Endothelial cell of umbilical vein (primary cell): ENCODE measurements around the gene TIRAP. TPM values are rescaled to one million over a fixed set of nuclear protein-coding genes. Genes with fewer than 3 reads are reported as not detected.

Experiments used
- BruUV-seq: library from RNA; stranded (reverse); fragments of 400-500 nt; replicated peaks from 2 replicates; lab custom pipeline; 2021; lab: Mats Ljungman, UMichigan
- CTCF ChIA-PET: fragments of 300-600, 350-600 bp; sonication (Branson Sonifier 250); formaldehyde crosslinking; loops from one replicate; lab custom pipeline; 2021; ENCODE audit warnings: antibody characterized with exemption, inconsistent platforms; lab: Charles Lee
- POLR2A ChIA-PET: fragments of 300-600, 350-600 bp; sonication (Branson Sonifier 250); formaldehyde crosslinking; loops from one replicate; lab custom pipeline; 2021; ENCODE audit warnings: antibody characterized with exemption, inconsistent platforms; lab: Charles Lee
- DNase-seq: peaks from one replicate; pipeline ENCODE4 v3.0.0-alpha.2; 2011; ENCODE audit warnings: low read depth, low spot score
- FAIRE-seq: peaks from 2 replicates; lab custom pipeline; 2011; peaks lifted over from hg19 to GRCh38; lab: Jason Lieb, UNC
- H2AFZ ChIP-seq: 2 replicates; pipeline ENCODE4 v1.6.0; 2012; ENCODE audit warnings: low read depth, low read length, control low read depth, inconsistent platforms
- H3K27ac ChIP-seq: 2 replicates; pipeline ENCODE4 v1.5.1; 2011; ENCODE audit warnings: low read depth, mild to moderate bottlenecking, control low read depth, low read length, moderate library complexity; ENCODE audit not compliant: insufficient read depth
- H3K27me3 ChIP-seq, 2 experiments: 2 replicates each; pipeline versions ENCODE4 v1.6.0 to v1.6.1; 2011; ENCODE audit warnings: low read length in 2 of 2, mixed read lengths in 1 of 2; ENCODE audit not compliant: control insufficient read depth in 2 of 2, insufficient read depth in 2 of 2
- H3K36me3 ChIP-seq, 2 experiments: 2 replicates in 1 of 2; 3 replicates in 1 of 2; pipeline ENCODE4 v1.5.1; 2011; ENCODE audit warnings: low read length in 2 of 2, mild to moderate bottlenecking in 1 of 2, moderate library complexity in 1 of 2; ENCODE audit not compliant: control insufficient read depth in 2 of 2, insufficient read depth in 2 of 2; ENCODE audit errors: extremely low read depth in 1 of 2
- H3K4me1 ChIP-seq: 3 replicates; pipeline ENCODE4 v1.5.1; 2011; ENCODE audit warnings: mild to moderate bottlenecking, low read length; ENCODE audit not compliant: control insufficient read depth, insufficient read depth; ENCODE audit errors: extremely low read depth
- H3K4me2 ChIP-seq: 2 replicates; pipeline ENCODE4 v1.6.1; 2011; ENCODE audit warnings: low read length, control low read depth, mixed read lengths; ENCODE audit not compliant: insufficient read depth
- H3K4me3 ChIP-seq, 3 experiments: fragments of 200-600 bp in 1 of 3; sonication (generic), shearing (Covaris generic) in 1 of 3; replicated peaks in 1 of 3; 2 replicates each; pipeline ENCODE4 v1.5.1; 2011 to 2016; ENCODE audit warnings: control low read depth in 3 of 3, low read length in 3 of 3, mild to moderate bottlenecking in 2 of 3, inconsistent platforms in 1 of 3, low read depth in 1 of 3, moderate library complexity in 1 of 3; ENCODE audit not compliant: insufficient read depth in 1 of 3
- H3K79me2 ChIP-seq: 2 replicates; pipeline ENCODE4 v1.6.0; 2012; ENCODE audit warnings: low read length, inconsistent platforms; ENCODE audit not compliant: control insufficient read depth, insufficient read depth
- H3K9ac ChIP-seq: replicated peaks from 2 replicates; pipeline ENCODE3; 2011; ENCODE audit warnings: low read length, control low read depth; ENCODE audit not compliant: insufficient read depth; ENCODE audit errors: extremely low read depth
- H3K9me1 ChIP-seq: replicated peaks from 3 replicates; pipeline ENCODE4 v1.6.0; 2011; ENCODE audit warnings: mild to moderate bottlenecking, low read length; ENCODE audit not compliant: control insufficient read depth, insufficient read depth; ENCODE audit errors: extremely low read depth
- H3K9me3 ChIP-seq: replicated peaks from 2 replicates; pipeline ENCODE4 v1.5.1; 2012; ENCODE audit warnings: low read length, inconsistent platforms; ENCODE audit not compliant: control insufficient read depth, insufficient read depth
- H4K20me1 ChIP-seq: replicated peaks from 2 replicates; pipeline ENCODE3; 2011; ENCODE audit warnings: mild to moderate bottlenecking, low read length; ENCODE audit not compliant: control insufficient read depth, insufficient read depth; ENCODE audit errors: extremely low read depth
- CTCF ChIP-seq, 2 donors: IDR thresholded peaks; 1 replicate in 1 of 2; 2 replicates in 1 of 2; pipeline ENCODE4 v1.5.1; 2011; ENCODE audit warnings: low read length in 2 of 2, mild to moderate bottlenecking in 2 of 2, moderate library complexity in 2 of 2, control low read depth in 1 of 2, inconsistent platforms in 1 of 2, low read depth in 1 of 2; ENCODE audit not compliant: insufficient read depth in 1 of 2; ENCODE audit errors: extremely low read depth in 1 of 2
- EZH2 ChIP-seq: IDR thresholded peaks from 2 replicates; pipeline ENCODE4 v1.6.1; 2012; ENCODE audit warnings: borderline replicate concordance, low read depth, mild to moderate bottlenecking, moderate library complexity, low read length, inconsistent platforms; ENCODE audit not compliant: severe bottlenecking
- FOS ChIP-seq: IDR thresholded peaks from 2 replicates; pipeline ENCODE4 v1.6.1; 2011; ENCODE audit warnings: mild to moderate bottlenecking, low read length, moderate library complexity, borderline replicate concordance; ENCODE audit not compliant: insufficient read depth
- GATA2 ChIP-seq: IDR thresholded peaks from 2 replicates; pipeline ENCODE4 v1.7.0; 2011; ENCODE audit warnings: low read depth, mild to moderate bottlenecking, moderate library complexity, mixed read lengths, low read length; ENCODE audit not compliant: insufficient read length, insufficient read depth
- JUN ChIP-seq: IDR thresholded peaks from 2 replicates; pipeline ENCODE4 v1.6.1; 2011; ENCODE audit warnings: borderline replicate concordance, low read depth; ENCODE audit not compliant: insufficient read length, insufficient read depth
- MAX ChIP-seq: IDR thresholded peaks from 2 replicates; pipeline ENCODE4 v1.6.1; 2011; ENCODE audit not compliant: insufficient read depth, insufficient read length
- MYC ChIP-seq: IDR thresholded peaks from one replicate; pipeline ENCODE4 v1.6.1; 2011; ENCODE audit warnings: mild to moderate bottlenecking, low read depth, low read length
- POLR2A ChIP-seq: IDR thresholded peaks from 2 replicates; pipeline ENCODE4 v1.6.1; 2012; ENCODE audit warnings: low read depth, mild to moderate bottlenecking, control low read depth, low read length
- POLR2AphosphoS5 ChIP-seq: IDR thresholded peaks from 2 replicates; pipeline ENCODE4 v1.6.1; 2012; ENCODE audit warnings: low read depth, mild to moderate bottlenecking, control low read depth, low read length, moderate library complexity; ENCODE audit not compliant: insufficient read depth
- dilution Hi-C: fragments of 300-500 bp; cut with MboI; formaldehyde crosslinking; loops from one replicate; pipeline ENCODE4 v1.15.0; 2019; ENCODE audit warnings: low sequenced_read_pairs; ENCODE audit not compliant: extremely low pct_ligation_motif_present
- intact Hi-C: fragments of 100-400 bp; cut with micrococcal nuclease; formaldehyde crosslinking; loops from one replicate; pipeline ENCODE4 v1.10.0; 2022
- polyA plus RNA-seq, 4 experiments: library from polyadenylated mRNA; depleted of rRNA in 3 of 4; stranded (reverse) in 3 of 4; unstranded in 1 of 4; fragments of >200 nt; gene quantifications; 2 replicates each; pipeline versions ENCODE4 v1.2.1 to v1.2.3, GENCODE V29; 2011 to 2012; ENCODE audit warnings: missing spikeins in 1 of 4
- total RNA-seq: library from RNA; stranded (reverse); gene quantifications from 2 replicates; pipeline ENCODE4 v1.2.3, GENCODE V29; 2021

TIRAP gene
- total and polyA plus RNA-seq, 2 donors (not counting 3 experiments of a cell fraction or from before 2014, with no cell fraction given): 9.3 to 11.0 TPM

- DNase-seq (no peak), FAIRE-seq (no peak)
- dilution Hi-C loops: no loop called here
- H3K4me3 ChIP-seq: no peak overlapping the region
- H3K4me1 ChIP-seq: peaks cover 37% of the 10 kb centered on the region
- H3K9ac ChIP-seq: no peak overlapping the region
- CTCF ChIA-PET: interaction anchor here (0.7 to 3.6 kb wide), 5 partner anchors 19 to 145 kb away, joined by 3 to 14 read pairs (median 6); no protein-coding TSS in a partner anchor
- H3K79me2 ChIP-seq: no peaks in the 10 kb centered on the region
- H3K9me3 ChIP-seq: no peaks in the 10 kb centered on the region
- peak overlapping the region; percentile 95 for H3K27ac ChIP-seq
- H3K4me2 ChIP-seq: no peak overlapping the region
- H3K36me3 ChIP-seq: no peaks in the 10 kb centered on the region
- intact Hi-C loops: no loop called here
- POLR2A ChIA-PET: no interaction called here
- H3K27me3 ChIP-seq: no peaks in the 10 kb centered on the region
- H3K9me1 ChIP-seq: no peaks in the 10 kb centered on the region
- no peak overlapping the region for H2AFZ ChIP-seq
- no peak for TF ChIP-seq GATA2
- TF ChIP-seq FOS: no peak
- TF ChIP-seq CTCF (IDR thresholded peaks at IDR 0.05; ENCODE audit: extremely low read depth in 1 of 2, insufficient read depth in 1 of 2, low read depth in 1 of 2, low read length in 2 of 2): no peak
- no peak for TF ChIP-seq POLR2A
- TF ChIP-seq EZH2: no peak
- TF ChIP-seq MYC: no peak
- no peak for TF ChIP-seq POLR2AphosphoS5
- TF ChIP-seq JUN: no peak
- no peak for TF ChIP-seq MAX
- BruUV-seq: no TSS peak
- H4K20me1 ChIP-seq: no peaks in the 10 kb centered on the region
Observed at GRCh38 chr11:126335463-126335760, 52.5 kb downstream of the TIRAP start.
